Effector CD4-positive, alpha-beta T cell (primary cell): ENCODE measurements around the gene TRIOBP.
"Not testable (repeated sequence)": the region's sequence is repeated elsewhere in the genome, so short reads cannot be mapped to it uniquely, and the experiment has no call there.

ENCODE experiments used
- DNase-seq: peaks from one replicate; pipeline ENCODE4 v3.0.0-alpha.2; 2020

Gene TRIOBP

DNA sequence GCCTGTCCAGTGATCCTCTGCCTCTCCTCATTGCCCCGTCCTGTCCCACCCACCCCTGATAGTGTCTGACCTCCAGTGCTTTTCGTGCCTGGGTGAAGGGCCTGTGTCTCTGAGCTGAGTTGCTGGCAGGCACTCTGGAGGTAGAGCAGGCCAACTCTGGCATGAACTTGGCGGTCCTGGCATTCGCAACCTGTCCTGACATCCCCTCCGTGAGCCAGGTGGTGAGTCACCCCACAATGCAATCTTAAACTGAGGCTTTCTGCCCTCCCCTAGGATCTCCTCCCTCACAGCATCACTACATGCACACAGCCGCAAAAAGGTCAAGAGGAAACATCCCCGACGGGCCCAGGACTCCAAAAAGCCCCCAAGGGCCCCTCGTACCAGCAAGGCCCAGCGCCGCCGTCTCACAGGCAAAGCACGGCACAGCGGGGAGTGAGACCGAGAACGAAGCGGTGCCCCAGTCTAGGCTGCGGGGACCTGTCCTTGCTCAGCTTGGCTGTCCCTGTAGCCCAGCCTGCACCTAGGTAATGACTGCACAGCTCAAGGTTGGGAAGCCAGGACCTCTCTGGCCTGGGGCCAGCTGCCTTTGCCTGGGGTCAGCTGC, 5.8 kb upstream of the TRIOBP start:
- no peak for DNase-seq

DNA sequence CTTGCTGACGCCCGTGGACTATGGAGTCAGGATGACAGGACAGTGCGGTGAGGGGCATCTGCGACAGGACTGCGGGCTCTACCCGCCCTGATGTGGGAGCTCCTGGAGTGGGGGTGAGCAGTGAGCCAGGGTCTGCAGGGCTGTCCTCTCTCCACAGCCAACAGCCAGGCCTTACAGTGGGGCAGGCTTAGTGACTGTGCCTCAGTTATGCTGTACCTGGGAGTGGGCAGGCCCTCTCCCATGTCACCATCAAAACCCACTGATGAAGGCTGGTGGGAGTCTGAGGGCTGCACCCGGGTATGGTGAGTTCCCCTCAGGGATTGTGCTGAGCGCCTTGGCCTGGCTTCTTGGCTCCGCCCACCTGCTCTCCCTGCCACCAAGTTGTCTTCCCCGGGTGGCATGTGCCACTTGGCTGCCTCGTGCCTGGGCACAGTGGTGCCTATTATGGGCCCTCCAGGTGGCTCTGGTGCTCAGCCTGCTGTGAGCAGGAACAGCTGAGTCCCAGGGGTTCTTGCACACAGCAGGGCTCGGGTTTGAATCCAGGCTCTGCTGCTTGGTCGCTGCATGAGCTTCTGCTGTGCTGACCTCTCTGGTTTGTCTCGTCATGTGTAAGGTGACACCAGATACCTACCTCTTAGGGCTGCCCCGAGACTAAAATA, 4.1 kb upstream of the TRIOBP start:
- DNase-seq: no peak

DNA sequence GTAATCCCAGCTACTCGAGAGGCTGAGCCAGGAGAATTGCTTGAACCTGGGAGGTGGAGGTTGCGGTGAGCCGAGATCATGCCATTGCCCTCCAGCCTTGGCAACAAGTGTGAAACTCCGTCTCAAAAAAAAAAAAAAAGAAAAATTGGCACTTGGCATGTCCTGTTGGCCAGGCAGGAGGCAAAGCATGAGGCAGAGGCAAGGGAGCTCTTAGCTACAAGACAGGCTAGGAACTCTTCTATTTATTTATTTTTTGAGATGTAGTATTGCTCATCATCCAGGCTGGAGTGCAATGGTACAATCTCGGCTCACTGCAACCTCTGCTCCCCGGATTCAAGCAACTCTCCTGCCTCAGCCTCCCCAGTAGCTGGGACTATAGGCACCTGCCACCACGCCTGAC, 2.7 kb upstream of the TRIOBP start:
- not testable (repeated sequence) for DNase-seq

DNA sequence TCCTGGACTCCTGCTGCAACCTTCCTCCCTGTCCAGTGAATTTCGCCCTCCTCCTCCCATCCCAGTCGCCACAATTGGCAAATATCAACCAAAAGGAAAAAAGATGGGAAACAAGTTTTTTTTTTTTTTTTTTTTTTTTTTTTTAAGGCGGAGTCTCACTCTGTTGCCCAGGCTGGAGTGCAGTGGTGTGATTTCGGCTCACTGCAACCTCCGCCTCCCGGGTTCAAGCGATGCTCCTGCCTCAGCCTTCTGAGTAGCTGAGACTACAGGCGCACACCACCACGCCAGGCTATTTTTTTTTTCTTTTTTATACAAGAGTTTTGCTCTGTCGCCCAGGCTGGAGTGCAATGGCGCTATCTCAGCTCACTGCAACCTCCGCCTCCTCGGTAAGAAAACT, 590 bp upstream of the TRIOBP start:
- DNase-seq: not testable (repeated sequence)

DNA sequence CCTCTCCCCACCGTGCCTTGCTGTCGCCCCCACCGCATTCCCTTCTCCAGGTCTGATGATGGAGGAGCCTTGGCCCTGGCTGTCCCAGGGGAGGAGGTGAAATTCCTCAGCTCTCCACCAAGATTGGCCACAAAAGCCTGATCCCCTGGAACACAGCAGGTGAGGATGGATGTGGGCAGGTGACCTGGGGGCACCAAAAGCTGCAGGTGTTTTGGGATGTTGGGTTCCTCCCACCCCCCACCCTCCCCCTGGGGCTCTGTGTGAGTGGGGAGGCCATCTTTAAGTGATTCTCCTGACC, 639 bp downstream of the TRIOBP start:
- no peak for DNase-seq

DNA sequence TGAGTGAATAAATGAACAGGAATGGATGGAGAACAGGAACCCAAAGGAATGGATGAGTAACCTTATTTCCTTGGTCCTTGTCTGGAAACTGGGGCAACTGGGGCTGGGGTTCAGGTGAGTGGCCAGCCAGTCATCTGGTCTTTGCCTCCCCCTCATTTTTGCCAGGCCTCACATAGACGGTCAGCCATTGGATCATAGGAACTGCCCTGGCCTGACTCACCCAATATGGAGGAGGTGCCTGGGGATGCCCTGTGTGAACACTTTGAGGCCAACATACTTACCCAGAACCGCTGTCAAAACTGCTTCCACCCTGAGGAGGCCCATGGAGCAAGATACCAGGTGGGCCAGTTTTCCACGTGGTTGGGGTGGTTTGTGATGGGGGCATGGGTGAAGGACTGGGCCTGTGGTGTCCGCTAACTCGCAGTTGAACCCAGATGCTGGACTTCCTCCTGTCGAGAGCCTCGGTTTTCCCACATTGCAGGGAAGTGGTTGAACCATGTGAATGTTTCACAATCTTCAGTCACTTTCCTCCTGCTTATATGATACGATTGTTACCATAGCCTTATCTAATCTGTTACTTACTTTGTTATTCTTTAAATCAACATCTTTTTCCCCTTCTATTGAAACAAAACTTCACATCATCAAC, 4.4 kb downstream of the TRIOBP start:
- DNase-seq: no peak

DNA sequence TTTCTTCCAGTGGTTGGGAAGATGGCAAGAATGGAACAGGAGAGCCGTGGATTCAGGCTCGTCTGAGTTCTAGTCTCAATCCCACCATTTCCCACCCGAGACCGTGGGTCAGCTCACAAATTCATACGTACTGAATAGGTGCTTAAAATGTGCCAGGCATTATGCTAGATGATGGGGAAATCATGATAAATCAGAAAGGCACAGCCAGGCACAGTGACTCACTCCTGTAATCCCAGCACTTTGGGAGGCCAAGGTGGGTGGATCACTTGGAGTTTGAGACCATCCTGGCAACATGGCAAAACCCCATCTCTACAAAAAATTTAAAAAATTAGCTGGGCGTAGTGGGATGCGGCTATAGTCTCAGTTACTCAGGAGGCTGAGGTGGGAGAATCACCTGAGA, 7.1 kb downstream of the TRIOBP start:
- no peak for DNase-seq

DNA sequence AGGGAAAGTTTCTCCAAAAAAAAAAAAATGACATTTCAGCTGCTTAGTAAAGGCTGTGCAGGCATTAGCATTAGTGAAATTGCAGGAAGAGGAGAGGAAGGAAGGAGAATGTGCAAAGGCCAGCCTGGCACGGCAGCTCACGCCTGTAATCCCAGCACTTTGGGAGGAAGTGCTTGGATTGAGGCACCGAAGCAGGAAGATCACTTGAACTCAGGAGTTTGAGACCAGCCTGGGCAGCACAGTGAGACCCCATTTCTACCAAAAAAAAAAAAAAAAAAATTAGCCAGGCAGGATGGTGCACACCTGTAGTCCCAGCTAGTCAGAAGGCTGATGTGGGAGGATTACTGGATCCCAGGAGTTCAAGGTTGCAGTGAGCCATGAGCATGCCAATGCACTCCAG, 7.8 kb downstream of the TRIOBP start:
- DNase-seq: no peak

DNA sequence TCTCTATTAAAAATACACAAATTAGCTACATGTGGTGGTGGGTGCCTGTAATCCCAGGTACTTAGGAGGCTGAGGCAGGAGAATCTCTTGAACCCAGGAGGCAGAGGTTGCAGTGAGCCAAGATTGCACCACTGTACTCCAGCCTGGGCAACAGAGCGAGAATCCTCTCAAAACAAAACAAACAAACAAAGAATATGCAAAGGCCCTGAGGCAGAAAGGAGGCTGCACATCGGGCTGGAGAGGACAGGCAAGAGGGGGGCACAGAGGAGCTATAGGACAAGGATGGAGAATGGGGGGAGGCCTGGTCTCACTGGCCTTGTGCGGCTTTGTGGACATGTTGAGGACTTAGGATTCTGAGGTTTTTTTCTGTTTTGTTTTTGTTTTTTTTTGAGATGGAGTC, 8.4 kb downstream of the TRIOBP start:
- no peak for DNase-seq

DNA sequence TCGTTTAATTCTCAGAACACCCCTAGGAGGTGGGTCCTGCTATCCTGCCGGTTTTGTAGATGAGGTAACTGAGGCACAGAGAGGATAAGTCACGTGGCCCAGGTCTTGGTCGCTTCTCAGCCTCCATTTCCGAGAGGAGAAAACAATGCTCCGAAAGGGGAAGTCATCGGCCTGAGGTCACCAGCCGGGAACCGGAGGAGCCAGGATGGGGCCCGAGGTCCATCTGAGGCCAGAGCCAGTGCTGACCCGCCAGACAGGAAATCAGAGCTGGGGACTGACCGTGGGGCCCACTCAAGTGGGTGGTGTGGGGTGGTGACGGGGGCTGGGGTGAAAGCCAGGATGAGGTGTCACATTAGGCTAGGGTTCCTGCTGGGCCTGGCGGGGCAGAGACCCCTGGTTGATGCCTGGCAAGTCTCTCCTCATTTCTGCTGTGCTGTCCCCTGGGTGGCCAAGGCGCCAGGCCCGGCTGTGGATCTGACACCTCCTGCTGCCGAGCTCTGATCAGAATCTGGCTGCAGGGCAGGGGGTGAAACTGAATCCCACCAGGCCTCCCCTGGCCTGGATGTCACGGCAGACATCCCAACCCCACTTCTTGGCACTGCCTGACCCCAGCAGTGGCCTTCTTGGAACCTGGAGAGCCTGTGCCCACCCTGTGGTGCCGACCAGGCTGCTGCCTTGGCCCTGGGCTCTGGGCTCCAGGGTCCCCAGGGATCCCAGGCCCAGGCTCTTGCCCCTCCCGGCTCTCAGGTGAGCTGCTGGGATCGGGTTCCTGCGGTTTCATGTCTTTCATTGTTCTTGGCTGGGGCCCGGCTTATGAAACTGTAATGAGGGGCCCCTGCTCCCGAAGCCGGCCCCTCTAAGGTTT, 12.0 kb downstream of the TRIOBP start:
- DNase-seq: no peak

DNA sequence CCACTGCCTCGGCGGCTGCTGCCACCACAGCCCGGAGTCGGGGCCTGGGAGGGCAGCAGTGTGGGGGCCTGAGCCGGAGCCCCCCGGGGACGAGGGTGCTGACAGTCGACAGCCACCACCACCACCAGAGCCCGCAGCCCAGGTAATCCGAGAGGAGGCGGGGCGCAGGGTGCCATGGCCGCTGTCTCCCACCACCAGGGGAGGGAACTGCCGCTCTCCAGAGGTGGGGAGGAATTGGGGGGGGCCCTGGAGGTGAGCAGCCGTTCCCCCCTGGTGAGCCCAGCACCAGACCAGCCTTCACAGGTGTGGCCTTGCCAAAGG, 12.6 kb downstream of the TRIOBP start:
- no peak for DNase-seq

DNA sequence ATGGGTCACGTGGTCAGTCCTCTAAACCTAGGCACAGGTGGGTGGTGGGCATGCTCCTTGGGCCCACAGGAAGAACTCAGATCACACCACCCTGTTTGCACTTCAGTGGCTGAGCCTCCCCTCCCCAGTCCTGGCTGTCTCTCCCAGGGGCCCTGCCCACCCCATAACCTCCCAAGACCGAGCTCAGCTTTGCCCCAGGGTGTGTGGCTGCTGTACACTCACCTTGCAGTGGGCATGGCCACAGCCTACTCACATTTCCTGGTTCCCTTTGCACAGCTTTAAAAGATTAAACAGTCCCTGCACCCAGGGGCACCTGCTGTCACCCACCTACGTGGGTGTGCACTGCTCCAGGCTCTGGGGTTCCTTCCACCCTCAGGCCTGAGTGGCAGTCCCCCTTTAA, 13.8 kb downstream of the TRIOBP start:
- DNase-seq: no peak

DNA sequence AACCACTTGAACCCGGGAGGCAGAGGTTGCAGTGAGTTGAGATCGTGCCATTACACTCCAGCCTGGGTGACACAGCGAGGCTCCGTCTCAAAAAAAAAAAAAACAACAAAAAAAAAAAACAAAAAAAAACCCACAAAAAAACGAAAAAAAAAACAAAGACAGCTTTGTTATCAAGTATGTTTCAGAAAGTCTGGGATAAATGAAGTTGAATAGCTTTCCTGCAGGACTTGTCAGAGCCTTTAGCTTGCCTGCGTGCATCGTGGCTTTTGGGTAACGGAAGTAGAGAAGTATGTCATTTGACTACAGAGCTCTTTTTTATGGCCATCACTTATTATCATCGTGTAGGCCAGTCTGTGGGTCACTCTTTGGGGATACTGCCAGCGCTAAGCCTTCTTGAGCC, 14.6 kb downstream of the TRIOBP start:
- DNase-seq: no peak

DNA sequence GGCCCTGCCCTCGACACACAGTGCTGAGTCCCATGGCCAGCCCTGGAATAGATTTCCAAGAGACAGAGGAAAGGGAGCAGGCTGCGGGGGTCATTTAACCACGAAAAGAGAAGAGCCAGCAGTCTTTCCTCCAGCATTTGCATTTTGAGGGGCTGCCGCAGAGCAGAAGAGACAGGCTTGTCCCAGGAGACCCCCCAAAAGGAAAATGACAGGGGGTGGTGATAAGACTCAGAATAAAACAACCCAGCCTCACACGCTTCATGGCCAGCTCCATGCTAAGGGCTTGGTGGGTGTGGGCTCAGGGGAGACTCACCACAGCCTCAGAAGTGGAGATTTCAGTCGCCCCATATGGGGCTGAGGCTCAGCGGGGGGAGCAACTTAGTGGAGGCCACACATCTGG, 16.9 kb downstream of the TRIOBP start:
- no peak for DNase-seq

DNA sequence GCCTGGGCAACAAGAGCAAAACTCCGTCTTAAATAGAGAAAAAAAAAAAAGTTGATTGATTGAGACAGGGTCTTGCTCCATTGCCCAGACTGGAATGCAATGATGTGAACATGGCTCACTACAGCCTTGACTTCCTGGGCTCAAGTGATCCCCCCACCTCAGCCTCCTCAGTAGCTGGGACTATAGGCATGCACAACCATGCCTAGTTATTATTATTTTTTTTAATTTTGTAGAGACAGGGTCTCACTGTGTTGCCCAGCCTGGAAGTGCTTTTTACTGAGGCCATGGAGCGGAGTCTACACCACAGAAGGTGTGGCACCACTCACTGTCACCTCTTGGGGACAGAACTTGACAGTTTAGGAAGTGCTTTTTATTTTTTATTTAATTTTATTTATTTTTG, 17.8 kb downstream of the TRIOBP start:
- no peak for DNase-seq

DNA sequence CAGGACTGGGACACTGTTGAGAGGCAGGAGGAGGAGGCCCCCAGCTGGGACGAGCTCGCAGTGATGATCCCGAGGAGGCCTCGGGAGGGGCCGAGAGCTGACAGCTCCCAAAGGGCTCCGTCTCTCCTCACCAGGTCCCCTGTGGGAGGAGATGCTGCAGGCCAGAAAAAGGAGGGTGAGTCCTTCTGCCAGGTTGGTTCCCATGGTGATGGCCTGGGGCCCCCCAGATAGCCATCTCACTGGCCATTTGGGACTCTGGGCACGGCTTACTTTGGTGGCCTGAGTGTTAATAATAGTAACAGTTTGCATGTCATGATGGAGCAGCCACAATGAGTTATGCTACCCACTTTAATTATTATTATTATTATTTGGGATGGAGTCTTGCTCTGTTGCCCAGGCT, 18.9 kb downstream of the TRIOBP start:
- DNase-seq: no peak

DNA sequence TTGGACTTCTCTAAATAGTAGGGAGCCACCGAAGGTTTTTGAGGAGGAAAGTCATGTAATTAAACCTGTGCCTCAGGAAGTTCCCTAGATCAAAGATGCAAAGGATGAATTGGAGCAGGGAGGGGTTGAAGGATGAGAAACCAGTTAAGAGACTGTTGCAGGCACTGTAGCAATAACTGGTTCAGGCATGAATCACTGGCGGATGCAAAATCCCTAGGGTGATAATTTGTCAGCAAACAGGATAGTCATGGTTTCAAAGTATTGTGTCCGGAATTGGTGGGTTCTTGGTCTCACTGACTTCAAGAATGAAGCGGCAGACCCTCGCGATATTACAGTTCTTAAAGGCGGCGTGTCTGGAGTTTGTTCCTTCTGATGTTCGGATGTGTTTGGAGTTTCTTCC, 19.9 kb downstream of the TRIOBP start:
- DNase-seq: no peak

DNA sequence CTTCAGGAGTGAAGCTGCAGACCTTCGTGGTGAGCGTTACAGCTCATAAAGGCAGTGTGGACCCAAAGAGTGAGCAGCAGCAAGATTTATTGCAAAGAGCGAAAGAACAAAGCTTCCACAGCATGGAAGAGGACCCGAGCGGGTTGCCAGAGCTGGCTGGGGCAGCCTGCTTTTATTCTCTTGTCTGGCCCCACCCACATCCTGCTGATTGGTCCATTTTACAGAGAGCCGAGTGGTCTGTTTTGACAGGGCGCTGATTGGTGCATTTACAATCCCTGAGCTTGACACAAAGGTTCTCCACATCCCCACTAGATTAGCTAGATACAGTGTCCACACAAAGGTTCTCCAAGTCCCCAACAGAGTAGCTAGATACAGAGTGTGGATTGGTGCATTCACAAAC, 20.4 kb downstream of the TRIOBP start:
- DNase-seq: not testable (repeated sequence)

DNA sequence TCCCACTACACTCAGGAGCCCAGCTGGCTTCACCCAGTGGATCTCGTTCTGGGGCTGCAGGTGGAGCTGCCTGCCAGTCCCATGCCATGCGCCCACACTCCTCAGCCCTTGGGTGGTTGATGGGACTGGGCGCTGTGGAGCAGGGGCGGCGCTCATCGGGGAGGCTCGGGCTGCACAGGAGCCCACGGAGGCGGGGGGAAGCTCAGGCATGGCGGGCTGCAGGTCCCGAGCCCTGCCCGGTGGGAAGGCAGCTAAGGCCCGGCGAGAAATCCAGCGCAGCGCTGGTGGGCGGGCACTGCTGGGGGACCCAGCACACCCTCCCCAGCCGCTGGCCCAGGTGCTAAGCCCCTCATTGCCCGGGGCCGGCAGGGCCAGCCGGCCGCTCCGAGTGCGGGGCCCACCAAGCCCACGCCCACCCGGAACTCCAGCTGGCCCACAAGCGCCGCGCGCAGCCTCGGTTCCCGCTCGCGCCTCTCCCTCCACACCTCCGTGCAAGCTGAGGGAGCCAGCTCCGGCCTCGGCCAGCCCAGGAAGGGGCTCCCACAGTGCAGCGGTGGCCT, 21.0 kb downstream of the TRIOBP start:
- DNase-seq: not testable (repeated sequence)

DNA sequence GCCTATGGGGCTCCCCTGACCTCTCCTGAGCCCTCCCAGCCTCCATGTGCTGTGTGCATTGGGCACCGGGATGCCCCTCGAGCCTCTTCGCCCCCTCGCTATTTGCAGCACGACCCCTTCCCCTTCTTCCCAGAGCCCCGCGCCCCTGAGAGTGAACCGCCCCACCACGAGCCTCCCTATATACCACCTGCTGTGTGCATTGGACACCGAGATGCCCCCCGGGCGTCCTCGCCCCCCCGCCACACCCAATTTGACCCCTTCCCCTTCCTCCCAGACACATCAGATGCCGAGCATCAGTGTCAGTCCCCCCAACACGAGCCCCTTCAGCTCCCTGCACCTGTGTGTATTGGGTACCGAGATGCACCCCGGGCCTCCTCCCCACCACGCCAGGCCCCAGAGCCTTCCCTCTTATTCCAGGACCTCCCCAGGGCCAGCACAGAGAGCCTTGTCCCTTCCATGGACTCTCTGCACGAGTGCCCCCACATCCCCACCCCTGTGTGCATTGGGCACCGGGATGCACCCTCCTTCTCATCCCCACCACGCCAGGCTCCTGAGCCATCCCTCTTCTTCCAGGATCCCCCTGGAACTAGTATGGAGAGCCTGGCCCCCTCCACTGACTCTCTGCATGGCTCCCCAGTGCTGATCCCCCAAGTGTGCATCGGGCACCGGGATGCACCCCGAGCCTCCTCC, 28.8 kb downstream of the TRIOBP start:
- no peak for DNase-seq

DNA sequence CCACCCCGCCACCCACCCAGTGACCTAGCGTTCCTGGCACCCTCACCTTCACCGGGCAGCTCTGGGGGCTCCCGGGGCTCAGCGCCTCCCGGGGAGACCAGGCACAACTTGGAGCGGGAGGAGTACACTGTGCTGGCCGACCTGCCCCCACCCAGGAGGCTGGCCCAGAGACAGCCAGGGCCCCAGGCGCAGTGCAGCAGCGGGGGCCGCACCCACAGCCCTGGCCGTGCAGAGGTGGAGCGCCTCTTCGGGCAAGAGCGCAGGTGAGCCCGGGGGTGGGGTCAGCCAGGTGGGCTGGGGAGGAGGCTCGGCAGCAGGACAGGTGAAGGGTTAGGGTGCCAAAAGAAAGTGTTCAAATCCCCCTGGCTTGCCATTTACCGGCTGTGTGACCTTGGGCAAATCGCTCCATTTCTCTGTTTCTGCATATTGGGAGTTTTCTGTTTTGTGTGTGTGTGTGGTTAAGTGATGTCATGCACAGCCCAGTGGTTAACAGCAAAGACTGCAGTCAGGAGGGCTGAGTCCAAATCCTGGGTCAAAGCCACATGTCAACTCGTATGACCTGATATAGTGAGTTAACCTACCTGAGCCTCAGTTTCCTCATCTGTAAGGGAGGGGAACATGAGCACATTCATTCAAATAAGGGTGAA, 29.5 kb downstream of the TRIOBP start:
- no peak for DNase-seq

DNA sequence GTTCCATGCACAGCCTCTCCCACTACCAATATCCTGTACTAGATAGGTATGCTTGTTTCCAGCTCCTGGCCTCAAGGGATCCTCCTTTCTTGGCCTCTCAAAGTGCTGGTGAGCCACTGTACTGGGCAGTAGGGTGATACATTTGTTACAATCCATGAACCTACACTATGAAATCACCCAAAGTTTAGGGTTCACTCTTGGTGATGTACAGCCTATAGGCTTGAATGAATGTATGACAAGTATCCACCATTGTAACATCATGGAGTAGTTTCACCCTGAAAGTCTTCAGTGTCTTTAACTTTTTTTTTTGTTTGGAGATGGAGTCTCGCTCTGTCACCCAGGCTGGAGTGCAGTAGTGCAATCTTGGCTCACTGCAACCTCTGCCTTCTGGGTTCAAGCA, 31.8 kb downstream of the TRIOBP start:
- no peak for DNase-seq
